Fibroblast of peridontal ligament (primary cell): ENCODE results near the gene RIC1.
"Not testable (repeated sequence)": the region's sequence is repeated elsewhere in the genome, so short reads cannot be mapped to it uniquely, and the experiment has no call there.

Experiments used
- DNase-seq: peaks from one replicate; pipeline ENCODE4 v3.0.0-alpha.2; 2010; ENCODE audit errors: extremely low read depth

Gene RIC1

GRCh38 chr9:5671711-5672353 lies 42.9 kb downstream of the RIC1 start:
- DNase-seq = no peak

GRCh38 chr9:5675046-5675445 lies 46.1 kb downstream of the RIC1 start:
- DNase-seq = not testable (repeated sequence)

- DNase-seq = not testable (repeated sequence)
Observed at GRCh38 chr9:5683591-5683990, 54.7 kb downstream of the RIC1 start.

GRCh38 chr9:5684101-5684500 lies 55.2 kb downstream of the RIC1 start:
- no peak for DNase-seq

GRCh38 chr9:5688109-5688508 lies 59.2 kb downstream of the RIC1 start:
- DNase-seq = no peak

- DNase-seq = no peak
Observed at GRCh38 chr9:5690278-5690677, 61.4 kb downstream of the RIC1 start.

- no peak for DNase-seq
Observed at GRCh38 chr9:5695860-5696259, 67.0 kb downstream of the RIC1 start.

- DNase-seq = no peak
Observed at GRCh38 chr9:5696884-5697283, 68.0 kb downstream of the RIC1 start.

- no peak for DNase-seq
Observed at GRCh38 chr9:5698004-5698403, 69.1 kb downstream of the RIC1 start.

- peak; percentile 22 for DNase-seq
Observed at GRCh38 chr9:5698810-5699556, 70.1 kb downstream of the RIC1 start.

GRCh38 chr9:5708414-5708813 lies 79.5 kb downstream of the RIC1 start:
- DNase-seq = no peak

- no peak for DNase-seq
Observed at GRCh38 chr9:5712651-5713390, 83.9 kb downstream of the RIC1 start.

GRCh38 chr9:5714501-5715401 lies 85.8 kb downstream of the RIC1 start:
- peak; percentile 59 for DNase-seq

GRCh38 chr9:5715548-5716127 lies 86.7 kb downstream of the RIC1 start:
- DNase-seq = no peak

- DNase-seq = not testable (repeated sequence)
Observed at GRCh38 chr9:5717434-5717833, 88.5 kb downstream of the RIC1 start.

GRCh38 chr9:5718296-5719032 lies 89.6 kb downstream of the RIC1 start:
- peak; percentile 75 for DNase-seq

- DNase-seq = no peak
Observed at GRCh38 chr9:5719100-5719926, 90.4 kb downstream of the RIC1 start.

GRCh38 chr9:5720151-5720550 lies 91.2 kb downstream of the RIC1 start:
- no peak for DNase-seq

GRCh38 chr9:5721279-5722087 lies 92.6 kb downstream of the RIC1 start:
- no peak for DNase-seq
